Measurements from ENCODE around the gene TMCC1.

DNA sequence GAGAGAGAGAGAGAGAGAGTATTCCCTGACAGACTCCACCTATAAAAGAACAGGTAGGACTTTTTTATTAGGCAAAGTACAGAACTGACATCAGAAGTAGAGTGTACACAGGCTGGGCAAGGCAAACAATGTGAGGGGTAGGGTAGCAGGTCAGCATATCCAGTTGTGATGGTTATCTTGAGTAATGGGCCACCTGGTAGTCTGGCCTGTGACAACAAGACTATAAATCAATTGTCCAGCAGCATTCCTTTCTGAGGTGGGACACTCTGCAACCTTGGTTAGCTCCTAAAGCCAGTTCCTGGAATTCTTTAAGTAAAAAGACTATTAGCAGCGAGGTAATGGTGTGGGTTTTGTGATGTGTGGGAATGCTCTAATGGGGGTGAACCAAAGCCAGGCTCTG lies 14.9 kb upstream of the TMCC1 start:
- TF ChIP-seq POLR2A (IDR thresholded peaks at IDR 0.05) (no peak), CTCF (IDR thresholded peaks at IDR 0.05) (no peak), EP300 (IDR thresholded peaks at IDR 0.05; ENCODE audit: low read depth) (no peak)

All from transverse colon (tissue), 3 donors.